HG02870 (cell line): ENCODE results near the gene DHRS11.

Experiments
- ATAC-seq: cut with Tn5 transposase; IDR thresholded peaks from one replicate; pipeline ENCODE4 v1.9.1; 2021; ENCODE audit warnings: mild to moderate bottlenecking, moderate library complexity; ENCODE audit not compliant: unreplicated experiment

The DHRS11 gene

GRCh38 chr17:36647636-36648035 is 56.0 kb downstream of the DHRS11 start:
- ATAC-seq: no peak

GRCh38 chr17:36650096-36650775 is 58.6 kb downstream of the DHRS11 start:
- ATAC-seq: no peak
